Measurements from ENCODE around the gene SLC25A52.
"Not testable (repeated sequence)": the region's sequence is repeated elsewhere in the genome, so short reads cannot be mapped to it uniquely, and the experiment has no call there.

Gene SLC25A52

GRCh38 chr18:31740180-31740579 lies 20.5 kb downstream of the SLC25A52 start:
- DNase-seq (ENCODE audit: low read depth), result no peak

GRCh38 chr18:31739651-31740050 lies 21.0 kb downstream of the SLC25A52 start:
- DNase-seq (ENCODE audit: low read depth), result no peak

GRCh38 chr18:31738460-31739407 lies 21.9 kb downstream of the SLC25A52 start:
- DNase-seq (ENCODE audit: low read depth), result no peak

GRCh38 chr18:31736630-31737029 lies 24.1 kb downstream of the SLC25A52 start:
- no peak for DNase-seq (ENCODE audit: low read depth)

- no peak for DNase-seq (ENCODE audit: low read depth)
Measured at GRCh38 chr18:31731628-31732027, 29.1 kb downstream of the SLC25A52 start.

GRCh38 chr18:31729196-31729595 lies 31.5 kb downstream of the SLC25A52 start:
- DNase-seq (ENCODE audit: low read depth), result not testable (repeated sequence)

- no peak for DNase-seq (ENCODE audit: low read depth)
Measured at GRCh38 chr18:31723990-31724711, 36.5 kb downstream of the SLC25A52 start.

- DNase-seq (ENCODE audit: low read depth), result no peak
Measured at GRCh38 chr18:31723639-31723989, 37.1 kb downstream of the SLC25A52 start.

GRCh38 chr18:31722369-31722957 lies 38.2 kb downstream of the SLC25A52 start:
- peak; percentile 50 for DNase-seq (ENCODE audit: low read depth)

- DNase-seq (ENCODE audit: low read depth), result no peak
Measured at GRCh38 chr18:31721601-31722000, 39.1 kb downstream of the SLC25A52 start.

- no peak for DNase-seq (ENCODE audit: low read depth)
Measured at GRCh38 chr18:31720867-31721266, 39.8 kb downstream of the SLC25A52 start.

- DNase-seq (ENCODE audit: low read depth), result no peak
Measured at GRCh38 chr18:31719363-31720006, 41.2 kb downstream of the SLC25A52 start.

GRCh38 chr18:31718386-31718785 lies 42.3 kb downstream of the SLC25A52 start:
- DNase-seq (ENCODE audit: low read depth), result no peak

- DNase-seq (ENCODE audit: low read depth), result no peak
Measured at GRCh38 chr18:31716362-31716761, 44.3 kb downstream of the SLC25A52 start.

GRCh38 chr18:31711365-31712172 lies 49.1 kb downstream of the SLC25A52 start:
- DNase-seq (ENCODE audit: low read depth), result no peak

GRCh38 chr18:31710826-31711225 lies 49.9 kb downstream of the SLC25A52 start:
- no peak for DNase-seq (ENCODE audit: low read depth)
